OCI-LY7 (cell line): ENCODE results near the gene GLO1. TPM values are rescaled to one million over a fixed set of nuclear protein-coding genes. Genes with fewer than 3 reads are reported as not detected.

ENCODE experiments used
- Bru-seq: library from RNA; stranded (reverse); fragments of 400-500 nt; gene quantifications from one replicate; lab custom pipeline; 2021; lab: Mats Ljungman, UMichigan
- BruChase-seq, 2 experiments: library from RNA; stranded (reverse); fragments of 400-500 nt; gene quantifications; one replicate each; lab custom pipeline; 2021; lab: Mats Ljungman, UMichigan
- BruUV-seq: library from RNA; stranded (reverse); fragments of 400-500 nt; replicated peaks from 2 replicates; lab custom pipeline; 2021; lab: Mats Ljungman, UMichigan
- CTCF ChIA-PET: fragments of 300-600 bp; sonication (Branson Sonifier 250); formaldehyde crosslinking; loops from one replicate; lab custom pipeline; 2022; ENCODE audit warnings: antibody characterized with exemption; ENCODE audit not compliant: unreplicated experiment; lab: Charles Lee
- POLR2A ChIA-PET: fragments of 300-600 bp; sonication (Branson Sonifier 250); formaldehyde crosslinking; loops from one replicate; lab custom pipeline; 2022; ENCODE audit warnings: antibody characterized with exemption; lab: Charles Lee
- DNase-seq: peaks from one replicate; pipeline ENCODE4 v3.0.0-alpha.2; 2015; ENCODE audit warnings: low spot score
- H2AFZ ChIP-seq: fragments of 200-600 bp; sonication (generic), shearing (Covaris generic); 2 replicates; pipeline ENCODE4 v1.6.1; 2014; ENCODE audit warnings: mild to moderate bottlenecking, antibody characterized with exemption, low read length, moderate library complexity
- H3K27ac ChIP-seq: fragments of 200-600 bp; sonication (generic); 2 replicates; pipeline ENCODE4 v1.5.1; 2014; ENCODE audit warnings: mixed run types, low read depth, mild to moderate bottlenecking, moderate library complexity, low read length, inconsistent platforms; ENCODE audit not compliant: poor library complexity, severe bottlenecking
- H3K36me3 ChIP-seq: fragments of 200-600 bp; sonication (generic); 2 replicates; pipeline ENCODE4 v1.6.1; 2014; ENCODE audit warnings: mild to moderate bottlenecking, antibody characterized with exemption, low read length, moderate library complexity, mixed read lengths; ENCODE audit not compliant: insufficient read depth
- H3K4me1 ChIP-seq: fragments of 200-600 bp; sonication (generic); 2 replicates; pipeline ENCODE4 v1.5.1; 2014; ENCODE audit warnings: mild to moderate bottlenecking, low read length; ENCODE audit not compliant: insufficient read depth, poor library complexity, severe bottlenecking
- H3K4me2 ChIP-seq: fragments of 200-600 bp; sonication (generic); 2 replicates; pipeline ENCODE4 v1.6.1; 2014; ENCODE audit warnings: mild to moderate bottlenecking, low read length
- H3K4me3 ChIP-seq: fragments of 200-600 bp; sonication (generic); 2 replicates; pipeline ENCODE4 v1.5.1; 2014; ENCODE audit warnings: mild to moderate bottlenecking, low read depth, low read length; ENCODE audit not compliant: poor library complexity, severe bottlenecking
- H3K79me2 ChIP-seq: fragments of 200-600 bp; sonication (generic); 2 replicates; pipeline ENCODE4 v1.6.1; 2016; ENCODE audit warnings: low read depth, mild to moderate bottlenecking, low read length, moderate library complexity, mixed read lengths; ENCODE audit not compliant: insufficient read depth
- H3K9me2 ChIP-seq: fragments of 200-600 bp; sonication (generic); 2 replicates; pipeline ENCODE4 v1.6.1; 2016; ENCODE audit warnings: mild to moderate bottlenecking, low read length, mixed read lengths; ENCODE audit not compliant: insufficient read depth
- H3K9me3 ChIP-seq: fragments of 200-600 bp; sonication (generic); 2 replicates; pipeline ENCODE4 v1.6.1; 2014; ENCODE audit warnings: mild to moderate bottlenecking, mixed run types, low read length, mixed read lengths
- H4K20me1 ChIP-seq: fragments of 200-600 bp; sonication (generic); 2 replicates; pipeline ENCODE4 v1.6.1; 2014; ENCODE audit warnings: mild to moderate bottlenecking, antibody characterized with exemption, low read length, moderate library complexity, mixed read lengths; ENCODE audit not compliant: insufficient read depth
- EZH2phosphoT487 ChIP-seq: fragments of 200-600 bp; sonication (generic); IDR thresholded peaks from 2 replicates; pipeline ENCODE4 v1.6.1; 2018; ENCODE audit warnings: low read depth, borderline replicate concordance, mild to moderate bottlenecking, mixed run types, antibody characterized with exemption, low read length, moderate library complexity, mixed read lengths
- intact Hi-C: fragments of 100-400 bp; cut with micrococcal nuclease; formaldehyde crosslinking; loops from one replicate; pipeline ENCODE4 v1.10.0; 2022; ENCODE audit not compliant: unreplicated experiment
- long read RNA-seq: library from polyadenylated mRNA; stranded (forward); transcript quantifications from one replicate; pipeline ENCODE4 v2.0.0, GENCODE V29; 2022
- total RNA-seq, 2 experiments: library from RNA; depleted of rRNA in 1 of 2; stranded (reverse); fragments of >200 nt in 1 of 2; shearing (Covaris generic) in 1 of 2; gene quantifications; 2 replicates each; pipeline ENCODE4 v1.2.3, GENCODE V29; 2014 to 2022
- TF ChIP-seq, protein P1 (sequence below): fragments of 200-600 bp; sonication (generic); conservative IDR thresholded peaks from 2 replicates; pipeline ENCODE4 v1.5.1; 2014; ENCODE audit warnings: mild to moderate bottlenecking, antibody characterized with exemption, low read length, moderate library complexity, mixed read lengths

Gene GLO1
- total RNA-seq (2014; rRNA removed; shearing (Covaris generic)) = 93.2 and 97.1 TPM in 2 replicates
- total RNA-seq (2022) = 87.6 and 92.2 TPM in 2 replicates
- Bru-seq, nascent RNA = percentile 89 among the genes with signal in this experiment
- percentile 92 among the genes with signal in this experiment for BruChase-seq, experiment 1, labeled RNA remaining after a 6-hour chase
- percentile 87 among the genes with signal in this experiment for BruChase-seq, experiment 2, labeled RNA remaining after a 2-hour chase
- long read RNA-seq, transcript GLO1-201 (6 exons, 2,012 nt) = major isoform, 115 of 125 reads
- long read RNA-seq, partial matches to known transcripts = 4 of 125 reads
- long read RNA-seq, other reads (novel, unspliced or antisense) = 5 of 125 reads

DNA sequence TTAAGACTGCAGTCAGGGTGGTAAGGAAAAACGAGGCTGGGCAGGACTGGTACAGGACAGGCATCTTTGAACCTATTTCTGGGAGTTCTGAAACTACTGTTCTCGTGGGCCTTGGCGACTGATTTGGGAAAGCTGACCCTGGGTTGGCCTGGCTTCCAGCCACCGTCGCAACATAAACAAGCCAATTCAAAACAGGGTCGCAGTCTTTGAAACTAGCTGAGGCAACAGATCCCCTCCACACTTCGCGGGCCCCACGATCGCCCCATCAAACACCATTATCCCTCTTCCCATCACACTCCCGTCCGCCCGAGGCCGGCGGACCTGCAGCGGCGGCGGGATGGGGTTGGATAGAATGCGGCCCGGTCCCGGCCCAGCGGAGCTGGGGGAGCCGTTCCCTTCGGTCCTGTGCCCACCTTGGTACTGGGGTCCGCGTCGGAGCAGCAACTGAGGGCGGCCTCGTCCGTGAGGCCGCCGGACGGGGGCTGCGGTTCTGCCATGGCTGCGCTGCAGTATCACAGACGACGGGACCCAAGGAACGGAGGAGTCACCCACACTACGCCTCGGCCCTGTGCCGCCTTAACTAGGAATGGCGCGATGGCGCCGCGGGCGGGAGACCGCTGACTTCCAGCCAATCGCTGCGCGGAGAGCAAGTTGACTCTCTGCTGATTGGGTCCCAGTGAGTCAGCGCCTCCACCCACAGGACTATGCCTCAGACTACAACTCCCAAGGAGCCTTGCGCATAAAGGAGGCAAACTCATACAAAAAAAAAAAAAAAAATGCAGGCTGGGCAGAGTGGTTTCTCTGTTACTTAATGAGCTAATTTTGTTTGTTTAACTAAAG lies at the start of gene GLO1:
Gene GLO1, minus strand, starts transcription at position 588 of the 840 bp plus-strand sequence. Its CDS starts 91 bp downstream, at position 497.
- DNase-seq = peak; percentile 98
- Histone ChIP-seq H3K9me2 (no peaks in the 10 kb centered on the region), H2AFZ (peak within 1 kb of the TSS; percentile 91), H3K9me3 (peaks cover 16% of the 10 kb centered on the region), H4K20me1 (no peaks in the 10 kb centered on the region), H3K36me3 (peaks cover 35% of the 10 kb centered on the region), H3K27ac (peak within 1 kb of the TSS; percentile 32), H3K4me3 (peak within 1 kb of the TSS; percentile 86), H3K4me2 (peak within 1 kb of the TSS; percentile 71), H3K79me2 (peaks cover 41% of the 10 kb centered on the region), H3K4me1 (peaks cover 12% of the 10 kb centered on the region)
- TF ChIP-seq, protein P1, sequence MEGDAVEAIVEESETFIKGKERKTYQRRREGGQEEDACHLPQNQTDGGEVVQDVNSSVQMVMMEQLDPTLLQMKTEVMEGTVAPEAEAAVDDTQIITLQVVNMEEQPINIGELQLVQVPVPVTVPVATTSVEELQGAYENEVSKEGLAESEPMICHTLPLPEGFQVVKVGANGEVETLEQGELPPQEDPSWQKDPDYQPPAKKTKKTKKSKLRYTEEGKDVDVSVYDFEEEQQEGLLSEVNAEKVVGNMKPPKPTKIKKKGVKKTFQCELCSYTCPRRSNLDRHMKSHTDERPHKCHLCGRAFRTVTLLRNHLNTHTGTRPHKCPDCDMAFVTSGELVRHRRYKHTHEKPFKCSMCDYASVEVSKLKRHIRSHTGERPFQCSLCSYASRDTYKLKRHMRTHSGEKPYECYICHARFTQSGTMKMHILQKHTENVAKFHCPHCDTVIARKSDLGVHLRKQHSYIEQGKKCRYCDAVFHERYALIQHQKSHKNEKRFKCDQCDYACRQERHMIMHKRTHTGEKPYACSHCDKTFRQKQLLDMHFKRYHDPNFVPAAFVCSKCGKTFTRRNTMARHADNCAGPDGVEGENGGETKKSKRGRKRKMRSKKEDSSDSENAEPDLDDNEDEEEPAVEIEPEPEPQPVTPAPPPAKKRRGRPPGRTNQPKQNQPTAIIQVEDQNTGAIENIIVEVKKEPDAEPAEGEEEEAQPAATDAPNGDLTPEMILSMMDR = no peak
- no peak for TF ChIP-seq EZH2phosphoT487
- no TSS peak for BruUV-seq
- ChIA-PET POLR2A (interaction anchor here (0.6 to 1.4 kb wide), 17 partner anchors 13 to 1268 kb away, joined by 3 to 7 read pairs (median 4); no protein-coding TSS in a partner anchor), CTCF (interaction anchor here (0.6 kb wide), 1 partner anchor 200 kb away, joined by 4 read pairs; no protein-coding TSS in a partner anchor)
- intact Hi-C loops = loop anchor here (5.0 kb wide), 2 partner anchors 65 to 410 kb away; partner anchors contain the start of gene BTBD9

DNA sequence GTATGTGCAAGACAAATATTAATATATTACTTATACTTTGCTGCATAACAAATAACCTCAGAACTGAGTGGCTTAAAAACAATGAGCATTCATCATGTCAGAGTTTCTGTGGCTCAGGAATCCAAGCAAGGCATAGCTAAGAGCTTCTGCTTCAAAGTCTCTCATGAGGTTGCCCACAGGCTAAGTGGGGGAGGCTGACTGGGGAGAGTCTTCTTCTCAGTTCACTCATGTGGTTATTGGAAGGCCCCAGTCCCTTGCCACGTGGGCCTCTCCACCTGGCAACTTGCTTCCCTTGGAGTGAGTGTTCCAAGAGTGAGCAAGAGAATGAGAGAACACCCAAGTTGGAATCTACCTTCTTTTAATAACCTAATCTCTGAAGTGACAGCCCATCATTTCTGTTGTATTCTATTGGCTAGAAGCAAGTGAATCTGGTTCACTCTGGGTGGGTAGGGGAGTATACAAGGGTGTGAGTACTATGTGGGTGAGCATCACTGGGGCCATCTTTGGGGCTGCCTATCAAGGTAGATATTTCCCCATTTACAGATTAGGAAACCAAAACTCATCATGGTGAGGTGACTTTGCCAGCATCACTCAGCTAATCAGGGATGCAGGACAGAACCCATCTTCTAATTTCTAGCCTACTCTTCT lies 48.1 kb upstream of the GLO1 start:
- TF ChIP-seq EZH2phosphoT487 = no peak
- TF ChIP-seq, protein P1 = no peak
- no peak for DNase-seq
- no peak overlapping the region for H2AFZ ChIP-seq
- H3K27ac ChIP-seq = no peak overlapping the region
- no peaks in the 10 kb centered on the region for H3K79me2 ChIP-seq
- intact Hi-C loops = no loop called here
- no TSS peak for BruUV-seq
- H3K36me3 ChIP-seq = no peaks in the 10 kb centered on the region
- H3K9me3 ChIP-seq = no peaks in the 10 kb centered on the region
- H3K4me2 ChIP-seq = no peak overlapping the region
- H4K20me1 ChIP-seq = no peaks in the 10 kb centered on the region
- ChIA-PET CTCF (no interaction called here), POLR2A (no interaction called here)
- no peaks in the 10 kb centered on the region for H3K9me2 ChIP-seq
- no peaks in the 10 kb centered on the region for H3K4me1 ChIP-seq
- H3K4me3 ChIP-seq = no peak overlapping the region
